GM13976 (cell line): ENCODE results near the gene MAX.

Experiments
- DNase-seq: peaks from one replicate; pipeline ENCODE4 v3.0.0; 2012; ENCODE audit warnings: low spot score
- in situ Hi-C: fragments of 300-500 bp; cut with MboI; formaldehyde crosslinking; loops from one replicate; pipeline ENCODE4 v1.12.0; 2022; ENCODE audit warnings: low sequenced_read_pairs, mixed read lengths, inconsistent platforms; ENCODE audit not compliant: unreplicated experiment
- TF ChIP-seq, protein P1 (sequence below): IDR thresholded peaks from 2 replicates; pipeline ENCODE4 v1.5.1; 2012; ENCODE audit warnings: borderline replicate concordance, mild to moderate bottlenecking; ENCODE audit not compliant: insufficient read depth; ENCODE audit errors: extremely low read depth, missing control alignments, control extremely low read depth

MAX gene

DNA sequence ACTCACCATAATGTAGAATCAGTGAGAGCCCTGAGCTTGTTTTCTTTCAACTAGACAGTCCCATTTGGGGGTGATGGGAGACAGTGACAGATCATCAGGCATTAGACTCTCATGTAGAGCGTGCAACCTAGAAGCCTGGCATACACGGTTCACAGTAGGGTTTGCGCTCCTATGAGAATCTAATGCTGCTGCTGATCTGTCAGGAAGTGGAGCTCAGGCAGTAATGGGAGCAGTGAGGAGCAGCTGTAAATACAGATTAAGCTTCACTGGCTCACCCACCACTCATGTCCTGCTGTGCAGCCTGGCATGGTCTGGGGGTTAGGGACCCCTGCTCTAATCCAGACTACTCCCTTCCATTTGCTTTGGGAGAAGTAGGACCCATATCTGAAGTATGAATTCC, 60.0 kb downstream of the MAX start:
- in situ Hi-C loops = no loop called here
- TF ChIP-seq, protein P1, sequence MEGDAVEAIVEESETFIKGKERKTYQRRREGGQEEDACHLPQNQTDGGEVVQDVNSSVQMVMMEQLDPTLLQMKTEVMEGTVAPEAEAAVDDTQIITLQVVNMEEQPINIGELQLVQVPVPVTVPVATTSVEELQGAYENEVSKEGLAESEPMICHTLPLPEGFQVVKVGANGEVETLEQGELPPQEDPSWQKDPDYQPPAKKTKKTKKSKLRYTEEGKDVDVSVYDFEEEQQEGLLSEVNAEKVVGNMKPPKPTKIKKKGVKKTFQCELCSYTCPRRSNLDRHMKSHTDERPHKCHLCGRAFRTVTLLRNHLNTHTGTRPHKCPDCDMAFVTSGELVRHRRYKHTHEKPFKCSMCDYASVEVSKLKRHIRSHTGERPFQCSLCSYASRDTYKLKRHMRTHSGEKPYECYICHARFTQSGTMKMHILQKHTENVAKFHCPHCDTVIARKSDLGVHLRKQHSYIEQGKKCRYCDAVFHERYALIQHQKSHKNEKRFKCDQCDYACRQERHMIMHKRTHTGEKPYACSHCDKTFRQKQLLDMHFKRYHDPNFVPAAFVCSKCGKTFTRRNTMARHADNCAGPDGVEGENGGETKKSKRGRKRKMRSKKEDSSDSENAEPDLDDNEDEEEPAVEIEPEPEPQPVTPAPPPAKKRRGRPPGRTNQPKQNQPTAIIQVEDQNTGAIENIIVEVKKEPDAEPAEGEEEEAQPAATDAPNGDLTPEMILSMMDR = no peak
- DNase-seq = no peak

DNA sequence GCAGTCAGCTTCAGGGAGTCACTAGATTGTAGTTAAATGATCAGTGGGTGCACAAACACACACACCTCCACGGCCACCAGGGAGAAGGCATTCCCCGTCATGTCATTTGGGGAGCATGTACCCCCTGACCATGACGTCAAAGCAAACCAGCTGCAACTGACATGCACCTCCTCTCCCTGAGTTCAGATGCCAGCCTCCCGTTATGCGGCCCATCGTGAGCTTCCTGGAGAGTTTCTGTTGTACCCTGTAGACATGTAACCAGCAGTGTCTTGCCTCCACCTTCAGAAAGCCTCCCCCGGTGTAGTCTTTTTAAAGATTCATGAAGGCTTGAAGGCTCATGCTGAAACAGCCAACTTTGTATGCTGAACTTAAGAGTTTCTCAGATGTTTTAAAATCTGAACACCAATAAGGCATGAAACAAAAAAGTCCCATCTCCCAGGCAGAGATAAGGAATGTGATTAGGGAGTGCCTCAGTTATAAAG, 60.8 kb downstream of the MAX start:
- TF ChIP-seq, protein P1 = no peak
- DNase-seq = no peak
- in situ Hi-C loops = no loop called here

DNA sequence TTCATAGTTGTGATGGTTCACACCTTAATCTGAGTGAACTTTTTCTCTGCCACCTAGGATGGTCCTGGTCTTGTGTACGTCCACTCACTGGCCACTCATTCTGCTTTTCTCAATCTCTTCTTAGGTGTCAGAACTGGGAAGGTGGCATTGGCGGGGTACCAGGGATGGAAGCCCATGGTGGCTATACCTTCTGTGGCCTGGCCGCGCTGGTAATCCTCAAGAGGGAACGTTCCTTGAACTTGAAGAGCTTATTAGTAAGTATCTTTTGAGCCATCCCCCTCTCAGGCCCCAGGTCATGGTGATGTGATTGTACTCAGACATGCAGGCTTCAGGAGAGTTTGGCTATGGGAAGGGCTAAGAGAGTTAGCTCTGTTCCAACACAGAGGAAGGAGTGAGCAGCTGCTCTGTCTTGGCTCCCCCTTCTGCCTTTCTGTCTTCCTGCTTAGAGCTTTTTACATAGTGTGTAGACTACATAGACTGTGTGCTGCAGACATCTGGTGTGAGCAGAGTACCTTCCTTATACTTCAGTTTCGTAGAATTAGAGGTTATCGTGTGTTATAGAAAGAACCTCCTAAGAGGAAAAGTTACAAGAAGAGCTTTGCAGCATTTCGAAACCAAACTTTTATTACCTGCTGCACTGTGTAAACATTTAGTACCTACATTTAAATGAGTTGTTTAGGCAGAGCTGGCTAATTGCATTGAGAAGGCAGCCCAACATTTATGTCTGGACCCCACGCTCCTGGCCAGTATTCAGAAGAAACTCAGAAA, 61.5 kb downstream of the MAX start:
- TF ChIP-seq, protein P1 = no peak
- DNase-seq = no peak
- in situ Hi-C loops = no loop called here

DNA sequence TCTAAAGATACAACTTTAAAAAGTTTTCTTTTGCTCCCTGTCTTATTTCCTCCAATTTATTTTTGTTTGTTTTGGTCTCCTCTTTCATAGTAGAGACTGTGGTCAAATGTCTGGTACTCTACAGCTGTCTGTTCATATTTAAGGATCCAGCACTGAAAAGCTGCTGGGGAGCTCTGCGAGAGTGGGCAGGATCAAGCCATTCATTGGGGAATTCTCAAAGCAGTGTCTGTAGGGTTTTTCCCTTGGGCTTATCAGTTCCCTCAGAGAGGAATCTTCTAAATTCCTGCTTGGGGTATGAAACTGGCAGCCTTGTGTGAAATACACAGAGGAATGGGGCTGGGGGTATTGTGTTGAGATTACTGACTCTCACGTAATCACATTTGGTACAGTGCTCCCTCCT, 63.4 kb downstream of the MAX start:
- TF ChIP-seq, protein P1 = no peak
- in situ Hi-C loops = no loop called here
- DNase-seq = no peak

DNA sequence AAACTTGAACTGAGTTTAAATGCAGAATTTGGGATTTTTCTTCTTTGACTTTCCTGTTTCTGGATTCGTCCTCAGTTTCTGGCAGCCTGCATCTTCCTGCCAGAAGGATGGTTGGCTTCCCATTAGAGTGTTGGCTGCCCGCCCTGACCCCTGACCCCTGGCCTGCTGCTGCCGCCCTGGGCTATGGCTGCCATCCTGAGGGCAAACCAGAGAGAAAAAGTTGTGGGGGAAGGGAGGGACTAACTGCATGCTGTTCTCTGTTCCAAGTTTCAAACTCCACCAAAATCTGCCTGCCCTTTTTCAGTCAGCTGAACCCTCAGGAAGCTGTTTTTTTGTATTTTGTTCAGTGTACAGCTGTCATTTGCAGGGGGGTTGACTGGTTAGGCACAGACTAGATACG, 67.3 kb downstream of the MAX start:
- in situ Hi-C loops = no loop called here
- DNase-seq = no peak
- TF ChIP-seq, protein P1 = no peak

DNA sequence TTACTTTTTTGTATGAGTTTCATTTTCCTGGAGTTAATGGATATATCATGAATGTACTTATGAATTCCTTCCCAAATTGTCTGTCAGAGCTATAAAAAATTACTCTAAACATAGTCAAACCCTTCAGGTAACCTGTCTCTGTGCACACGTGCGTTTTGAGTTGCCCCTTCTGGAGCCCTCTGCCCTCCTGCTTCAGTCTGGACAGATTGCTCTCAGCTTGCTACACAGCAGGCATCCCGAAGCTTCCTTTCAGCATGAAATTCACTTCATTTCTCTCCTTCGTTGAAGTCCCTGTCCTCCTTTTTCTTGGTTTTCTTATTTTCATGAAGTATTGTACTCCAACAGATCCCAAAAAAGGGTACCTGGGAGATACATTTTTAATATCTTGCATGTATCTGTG, 68.3 kb downstream of the MAX start:
- no peak for DNase-seq
- TF ChIP-seq, protein P1 = no peak
- in situ Hi-C loops = no loop called here
